Right forelimb (tissue), 1 donor: ENCODE data around the gene BCR.

Experiments used
- DNase-seq: peaks from one replicate; pipeline ENCODE4 v3.0.0-alpha.2; 2018

Gene BCR

DNA sequence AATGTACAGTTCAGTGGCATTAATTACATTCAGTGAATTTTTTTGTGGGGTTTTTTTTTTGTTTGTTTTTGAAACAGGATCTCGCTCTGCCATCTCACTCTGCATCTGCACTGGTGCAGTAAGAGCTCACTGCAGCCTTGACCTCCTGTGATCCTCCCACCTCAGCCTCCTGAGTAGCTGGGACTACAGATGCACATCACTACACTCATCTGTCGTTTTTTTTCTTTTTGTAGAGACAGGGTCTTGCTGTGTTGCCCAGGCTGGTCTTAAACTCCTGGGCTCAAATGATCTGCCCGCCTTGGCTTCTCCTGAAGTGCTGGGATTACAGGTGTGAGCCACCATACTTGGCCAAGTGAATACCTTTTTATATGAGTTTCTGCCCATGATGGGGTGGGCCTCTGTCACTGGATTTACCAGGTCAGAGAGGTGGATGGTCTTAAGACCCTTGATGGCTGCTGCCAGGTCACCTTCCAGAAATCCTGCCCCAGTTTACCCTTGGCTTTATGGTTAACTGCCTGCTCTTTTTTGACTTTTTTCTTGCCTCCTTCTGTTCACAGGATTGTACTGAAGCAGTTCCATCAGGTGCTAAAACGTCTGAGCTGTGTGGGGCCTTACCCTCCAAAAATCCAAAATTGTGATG, 22.6 kb downstream of the BCR start:
- no peak for DNase-seq

DNA sequence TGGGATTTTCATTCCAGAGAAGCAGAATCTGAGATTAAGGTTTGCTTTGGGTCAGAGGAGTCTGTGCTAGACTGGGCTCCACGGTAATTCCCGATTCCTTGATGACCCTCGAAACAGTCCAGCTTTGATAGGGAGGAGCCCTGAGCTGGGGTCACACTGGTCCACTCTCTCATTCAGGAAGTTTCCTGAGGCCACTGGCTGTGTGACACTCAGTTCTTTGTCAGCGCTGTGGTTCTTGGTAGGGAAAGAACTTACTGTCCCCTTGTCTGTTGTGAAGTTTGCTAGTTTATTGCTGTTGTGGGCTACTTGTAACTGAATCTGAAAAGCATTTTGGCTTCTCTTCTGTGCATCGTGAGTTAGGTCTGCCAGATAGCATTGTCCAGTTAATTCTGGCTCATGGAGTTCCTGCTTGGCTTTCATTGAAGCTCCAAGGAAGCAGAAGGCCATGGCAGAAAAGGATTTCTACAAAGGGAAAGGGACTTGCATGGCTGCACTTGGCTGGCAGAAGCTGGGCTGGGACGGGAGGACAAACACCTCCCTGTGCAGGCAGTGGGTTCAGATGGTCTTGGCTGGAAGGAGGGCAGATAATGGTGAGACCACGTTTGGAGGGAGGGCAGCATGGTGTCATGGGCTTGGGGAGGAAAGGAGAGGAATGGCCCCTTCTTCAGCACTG, 23.3 kb downstream of the BCR start:
- no peak for DNase-seq

DNA sequence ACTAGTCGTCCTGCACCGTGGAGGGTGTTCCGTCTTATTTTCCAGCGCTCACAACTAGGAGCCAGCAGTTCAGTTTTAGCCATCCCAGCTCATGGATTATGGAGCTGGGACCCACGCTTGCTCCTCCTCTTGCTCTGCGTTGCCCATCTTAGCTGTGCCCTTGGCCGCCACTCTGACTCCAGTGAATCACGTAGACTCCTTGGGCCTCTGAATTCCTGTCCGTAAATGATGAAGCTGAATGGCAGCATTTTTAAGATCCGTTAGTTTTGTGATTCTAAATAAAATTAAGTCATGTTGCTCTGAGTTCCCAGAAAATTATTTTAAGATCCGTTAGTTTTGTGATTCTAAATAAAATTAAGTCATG, 23.8 kb downstream of the BCR start:
- no peak for DNase-seq

DNA sequence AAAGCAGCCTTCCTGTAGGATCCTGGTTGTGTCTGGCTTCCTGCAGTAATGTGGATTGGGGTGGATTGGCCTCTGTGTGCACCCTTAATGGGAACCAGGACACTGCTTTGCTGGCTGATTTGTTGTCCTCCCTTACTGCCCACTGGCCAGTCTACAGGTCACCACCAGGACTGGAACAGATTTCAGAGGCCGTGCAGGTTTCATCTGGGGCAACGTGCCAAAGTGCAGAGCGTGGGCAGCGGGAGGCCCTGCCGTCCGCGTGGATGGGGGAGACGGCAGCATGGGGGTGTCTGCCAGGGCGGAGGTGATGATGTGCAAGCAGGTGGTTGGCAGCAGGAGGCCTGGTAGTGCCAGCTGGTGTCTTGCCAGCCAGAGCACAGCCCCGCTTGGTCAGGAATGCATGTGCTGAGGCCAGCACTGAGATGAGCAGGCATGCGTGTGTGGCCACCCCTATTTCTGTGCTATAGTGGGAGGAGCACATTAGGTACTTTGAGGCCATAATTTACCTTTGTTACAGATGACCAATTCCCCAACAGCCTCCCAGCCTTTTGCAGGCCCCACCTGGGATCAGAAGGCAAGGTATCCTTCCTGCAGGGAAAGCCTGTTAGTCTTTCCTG, 24.3 kb downstream of the BCR start:
- DNase-seq, result peak; percentile 71

DNA sequence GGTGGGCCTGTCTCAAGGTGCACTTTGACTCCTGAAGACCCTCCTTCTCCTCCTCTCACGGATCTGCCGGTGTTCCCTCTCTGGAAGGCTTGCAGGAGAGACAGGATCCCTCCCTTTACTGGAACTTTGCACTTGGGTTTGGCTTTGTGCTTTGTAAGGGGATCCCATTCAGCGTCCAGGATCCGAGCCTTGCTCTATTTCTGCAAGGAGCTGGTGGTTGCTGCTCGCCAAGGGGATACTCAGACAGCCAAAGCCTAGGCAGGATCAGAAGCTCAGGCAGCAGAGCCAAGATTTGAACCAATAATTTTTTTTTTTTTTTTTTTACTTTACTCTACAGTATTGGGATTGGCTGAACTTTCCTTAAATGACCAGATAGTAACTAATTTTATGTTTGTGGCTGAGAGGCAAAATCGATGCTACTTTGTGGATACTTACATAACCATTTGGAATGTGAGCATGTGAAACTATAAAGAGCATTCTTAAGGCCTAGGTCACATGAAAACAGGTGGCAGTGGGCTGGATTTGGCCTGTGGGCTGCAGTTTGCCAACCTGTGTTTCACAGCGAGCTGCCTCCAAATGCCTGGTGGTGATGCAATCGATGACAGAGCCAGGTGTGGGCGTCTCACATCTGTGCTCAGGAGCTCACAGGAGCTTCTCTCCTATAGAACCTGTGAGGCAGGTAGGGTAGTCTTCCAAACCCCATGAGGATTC, 25.2 kb downstream of the BCR start:
- peak; percentile 61 for DNase-seq

DNA sequence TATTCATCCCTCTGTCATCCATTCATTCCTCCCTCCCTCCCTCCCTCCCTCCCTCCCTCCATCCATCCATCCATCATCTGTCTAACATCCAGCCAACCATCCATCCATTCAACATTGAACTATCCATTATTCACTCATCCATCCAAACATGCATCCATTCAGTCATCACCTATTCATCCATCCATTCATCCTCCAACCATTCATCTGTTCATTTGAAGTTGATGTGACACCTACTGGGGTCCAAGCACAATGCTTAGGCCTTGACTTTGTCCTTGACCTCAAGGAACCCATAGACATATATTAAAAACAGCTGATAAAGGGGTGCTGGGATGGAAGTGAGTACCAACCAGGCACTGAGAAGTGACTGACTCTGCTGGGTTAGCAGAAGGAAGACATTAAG, 26.6 kb downstream of the BCR start:
- DNase-seq, result no peak

DNA sequence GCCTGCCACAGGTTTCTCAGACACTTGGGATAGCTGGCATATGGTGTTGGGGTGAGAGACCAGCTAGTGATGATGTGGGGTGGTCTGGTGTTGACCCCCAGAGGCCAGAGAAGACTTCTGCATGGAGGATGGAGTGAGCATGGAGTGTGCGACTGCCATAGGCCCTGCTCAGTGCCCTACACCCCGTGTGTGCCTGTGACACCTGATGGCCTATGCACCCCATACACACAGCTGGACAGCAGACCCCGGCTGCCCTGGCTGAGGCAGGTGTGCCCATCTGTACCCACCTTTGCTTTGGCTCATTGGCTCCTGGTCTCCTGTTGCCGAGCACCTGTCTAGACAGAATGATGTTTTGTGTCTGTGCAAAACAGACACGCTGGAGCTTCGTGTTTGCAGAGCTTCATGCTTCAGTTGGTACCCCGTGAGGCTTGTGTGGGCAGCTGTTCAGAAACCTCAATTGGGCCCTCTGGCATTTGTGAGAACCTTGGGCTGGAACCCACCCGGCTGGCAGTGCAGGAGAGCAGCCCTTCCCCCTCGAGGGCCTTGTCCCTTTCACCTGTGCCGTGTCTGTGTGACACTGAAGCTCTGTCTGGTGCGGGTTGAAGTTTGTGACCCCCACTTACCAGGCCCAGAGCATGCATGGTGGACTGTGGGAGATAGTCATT, 27.6 kb downstream of the BCR start:
- no peak for DNase-seq

DNA sequence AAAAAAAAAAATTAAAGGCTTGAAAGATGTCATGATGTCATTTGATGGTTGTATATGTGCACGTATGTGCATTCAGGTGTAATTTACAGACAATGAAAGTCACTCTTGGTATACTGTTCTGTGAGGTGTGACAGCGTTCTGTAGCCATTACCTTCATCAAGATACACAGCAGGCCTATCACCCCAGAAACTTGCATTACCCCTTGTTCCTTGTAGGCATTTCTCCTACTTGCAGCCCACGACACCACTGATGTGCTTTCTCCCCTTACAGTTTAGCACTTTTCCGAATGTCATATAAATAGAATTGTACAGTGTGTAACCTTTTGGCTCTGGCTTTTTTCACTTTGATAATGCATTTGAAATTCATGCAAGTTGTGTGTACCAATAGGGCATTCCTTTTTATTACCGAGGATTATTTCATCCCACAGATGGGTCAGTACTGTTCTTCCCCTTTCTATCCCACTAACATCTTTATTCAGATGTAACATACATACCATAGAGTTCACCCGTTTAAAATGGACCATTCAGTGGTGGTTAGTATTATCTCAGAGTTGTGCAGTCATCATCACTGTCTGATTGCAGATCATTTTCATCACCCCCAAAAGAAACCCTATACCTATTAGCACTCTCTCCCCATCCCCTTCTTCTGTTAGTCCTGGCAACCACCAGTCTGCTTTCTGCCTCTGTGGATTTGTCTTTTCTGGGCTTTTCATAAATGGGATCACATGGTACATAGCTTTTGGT, 30.3 kb downstream of the BCR start:
- DNase-seq, result no peak

DNA sequence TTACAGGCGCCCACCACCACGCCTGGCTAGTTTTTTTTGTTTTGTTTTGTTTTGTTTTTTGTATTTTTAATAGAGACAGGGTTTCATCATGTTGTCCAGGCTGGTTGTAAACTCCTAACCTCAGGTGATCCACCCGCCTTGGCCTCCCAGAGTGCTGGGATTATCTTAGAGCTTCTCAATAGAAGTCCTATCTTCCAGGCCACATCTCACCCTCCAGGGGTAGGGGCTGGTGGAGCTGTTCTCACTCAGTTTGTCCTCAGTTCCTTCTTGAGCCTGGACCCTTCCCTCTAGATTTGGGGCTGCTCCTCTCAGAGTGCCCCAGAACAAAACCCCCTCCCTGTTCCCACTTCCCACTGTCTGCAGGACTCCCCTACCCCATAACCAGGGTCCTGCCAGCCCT, 31.3 kb downstream of the BCR start:
- DNase-seq, result no peak

DNA sequence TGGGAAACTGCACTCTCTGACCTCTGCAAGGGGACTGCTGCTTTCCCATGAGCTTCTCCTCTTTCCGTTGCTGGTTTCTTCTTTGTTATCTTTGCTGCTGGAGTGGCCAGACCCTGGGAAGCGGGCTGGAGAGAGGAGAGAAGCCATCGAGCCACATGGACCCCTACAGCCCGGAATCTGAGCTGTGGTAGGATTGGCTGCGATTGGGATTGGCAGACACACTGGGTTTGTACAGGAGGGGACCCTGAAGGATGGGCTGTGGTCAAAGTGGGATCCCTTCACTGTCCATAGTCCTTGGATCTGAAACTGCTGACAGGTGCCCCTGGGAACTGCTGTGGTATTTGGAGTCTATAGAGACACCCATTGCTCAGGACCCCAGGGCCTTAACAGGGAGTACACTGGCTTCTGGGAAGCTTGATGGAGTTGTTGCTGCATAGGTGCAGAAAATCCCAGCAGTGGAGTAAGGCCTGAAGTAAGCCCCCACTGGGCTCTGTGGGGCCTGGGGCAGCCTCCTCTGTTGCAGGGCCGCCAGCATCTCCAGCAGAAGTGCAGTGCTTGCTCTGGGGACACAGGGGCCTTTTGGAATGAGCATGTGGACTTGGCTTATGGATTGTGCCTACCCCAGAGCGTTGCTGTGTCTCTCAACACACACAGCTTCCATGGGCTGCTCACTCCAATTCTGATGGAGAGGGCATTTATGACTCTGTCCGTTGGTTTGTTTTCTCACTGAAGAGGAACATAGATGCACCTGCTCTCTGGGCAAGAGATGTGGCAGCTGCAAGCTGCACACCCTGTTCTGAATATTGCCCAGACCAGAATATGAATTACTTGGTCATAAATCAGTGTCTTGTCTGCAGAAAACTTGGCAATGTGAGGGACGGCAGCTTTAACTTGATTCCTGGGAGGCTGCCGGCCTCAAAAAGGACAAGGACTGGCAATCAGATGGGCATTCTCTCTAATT, 32.0 kb downstream of the BCR start:
- DNase-seq, result no peak

DNA sequence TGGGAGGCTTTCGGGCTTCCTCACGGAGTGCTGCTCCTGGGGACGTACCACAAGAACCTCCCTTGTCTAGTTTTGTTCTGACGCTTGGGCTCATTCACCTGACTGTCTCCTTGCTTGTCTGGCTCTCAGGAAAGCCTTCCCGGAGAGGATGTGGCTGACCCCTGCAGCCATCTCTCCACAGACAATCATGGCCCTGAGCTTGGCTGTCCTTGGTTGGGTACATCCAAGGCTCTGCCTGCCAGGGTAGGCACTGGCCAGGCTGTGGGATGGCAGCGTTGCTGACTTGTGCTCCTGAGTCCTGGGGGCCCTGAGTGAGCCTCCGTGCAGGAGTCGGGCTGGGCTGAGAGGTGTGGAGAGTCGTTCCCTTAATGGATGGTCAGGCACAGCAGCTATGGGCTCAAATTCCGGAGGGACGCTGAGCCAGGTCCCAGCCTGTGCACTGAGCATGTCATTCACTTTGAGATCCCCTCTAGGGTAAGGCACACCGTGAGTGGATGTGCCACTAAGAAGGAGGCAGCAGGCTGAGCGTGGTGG, 32.8 kb downstream of the BCR start:
- no peak for DNase-seq

DNA sequence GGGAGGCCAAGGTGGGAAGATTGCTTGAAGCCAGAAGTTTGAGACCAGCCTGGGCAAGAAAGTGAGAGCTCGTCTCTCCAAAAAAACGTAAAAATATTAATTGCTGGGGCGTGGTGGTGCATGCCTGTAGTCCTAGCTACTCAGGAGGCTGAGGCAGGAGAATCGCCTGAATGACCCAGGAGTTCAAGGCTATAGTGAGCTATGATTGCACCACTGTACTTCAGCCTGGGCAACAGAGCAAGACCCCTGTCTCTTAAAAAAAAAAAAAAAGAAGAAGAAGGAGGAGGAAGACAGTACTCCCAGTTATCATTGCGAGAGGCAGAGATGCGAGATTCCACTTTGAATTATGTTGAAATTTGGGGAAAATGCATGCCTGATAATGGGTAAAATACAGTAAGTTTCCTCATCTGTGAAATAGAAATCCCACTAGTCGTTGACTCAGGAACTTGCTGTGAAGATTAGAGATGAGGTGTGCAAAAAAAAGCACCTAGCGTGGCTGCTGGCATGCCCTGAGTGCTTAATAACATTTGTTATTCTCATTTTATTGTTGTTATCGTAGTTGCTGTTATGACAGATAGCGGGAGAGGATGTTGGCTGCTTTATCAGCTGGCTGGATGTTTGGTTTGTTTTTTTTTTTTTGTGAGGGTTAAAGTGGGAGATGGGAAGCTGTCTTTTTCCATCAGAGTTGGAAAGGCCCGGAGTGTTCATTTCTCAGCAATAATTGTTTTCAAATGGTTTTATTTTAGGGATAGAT, 33.4 kb downstream of the BCR start:
- DNase-seq, result no peak

DNA sequence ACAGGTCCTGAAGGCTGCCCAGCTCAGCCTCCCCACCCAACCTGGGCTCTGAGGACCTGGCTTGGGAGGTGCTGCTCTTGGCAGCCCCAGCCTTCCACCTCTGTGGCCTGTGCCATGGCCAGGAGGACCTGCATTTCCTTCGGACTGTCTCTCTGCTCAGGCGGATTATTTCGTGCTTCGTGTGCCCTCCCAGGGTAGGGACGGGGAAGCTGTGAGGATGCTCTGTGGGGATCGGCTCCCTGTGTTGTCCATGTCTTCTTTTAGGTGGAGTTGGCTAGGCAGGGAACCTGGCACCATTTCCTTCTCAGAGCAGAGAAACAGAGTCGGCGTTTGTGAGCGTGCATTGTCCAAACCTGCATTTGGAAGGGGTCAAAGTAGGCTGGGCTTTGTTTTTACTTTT, 34.1 kb downstream of the BCR start:
- DNase-seq, result no peak

DNA sequence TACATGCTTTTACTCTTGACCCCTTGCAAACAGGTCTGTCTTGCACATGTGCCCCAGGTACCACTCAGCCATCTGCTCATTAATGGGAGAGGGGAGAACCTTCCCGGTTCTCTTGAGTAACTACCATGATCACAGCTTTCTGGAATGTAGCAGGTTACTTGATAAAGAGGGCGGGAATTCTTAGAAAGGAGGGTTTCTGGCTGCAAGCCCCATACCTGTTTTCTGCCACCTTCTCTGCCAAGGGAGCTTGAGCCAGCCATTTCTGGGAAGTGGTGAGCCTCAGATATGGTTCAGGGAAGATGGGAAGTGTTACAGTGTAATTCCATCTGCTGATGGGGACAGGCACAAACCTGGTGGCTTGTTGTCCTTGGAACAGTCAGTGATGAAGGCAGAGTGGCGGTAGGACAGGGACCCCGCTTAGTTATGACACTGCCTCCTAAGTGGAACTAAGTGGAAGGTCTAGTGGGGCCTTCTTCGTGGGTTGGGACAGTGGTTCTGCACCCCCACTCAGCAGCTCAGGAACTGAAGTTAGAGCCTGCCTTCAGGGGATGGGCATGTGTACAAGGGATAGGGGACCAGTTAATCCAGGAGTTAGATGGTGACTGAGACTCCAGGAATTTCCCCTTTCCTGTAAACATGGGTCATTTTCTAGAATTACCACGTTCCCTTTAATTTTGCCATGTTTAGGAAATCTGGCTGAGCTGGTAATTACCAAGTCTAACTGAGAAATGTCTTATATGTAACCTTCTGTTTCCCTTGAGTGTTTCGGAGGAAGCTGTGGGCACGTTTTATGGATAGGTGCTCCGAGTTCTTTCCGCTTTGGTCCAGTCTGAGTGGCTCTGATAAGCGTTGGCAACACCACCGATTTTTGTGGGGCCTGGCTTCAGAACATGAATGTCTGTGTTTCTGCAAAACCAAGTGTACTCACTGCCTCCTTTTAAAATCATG, 35.3 kb downstream of the BCR start:
- no peak for DNase-seq

DNA sequence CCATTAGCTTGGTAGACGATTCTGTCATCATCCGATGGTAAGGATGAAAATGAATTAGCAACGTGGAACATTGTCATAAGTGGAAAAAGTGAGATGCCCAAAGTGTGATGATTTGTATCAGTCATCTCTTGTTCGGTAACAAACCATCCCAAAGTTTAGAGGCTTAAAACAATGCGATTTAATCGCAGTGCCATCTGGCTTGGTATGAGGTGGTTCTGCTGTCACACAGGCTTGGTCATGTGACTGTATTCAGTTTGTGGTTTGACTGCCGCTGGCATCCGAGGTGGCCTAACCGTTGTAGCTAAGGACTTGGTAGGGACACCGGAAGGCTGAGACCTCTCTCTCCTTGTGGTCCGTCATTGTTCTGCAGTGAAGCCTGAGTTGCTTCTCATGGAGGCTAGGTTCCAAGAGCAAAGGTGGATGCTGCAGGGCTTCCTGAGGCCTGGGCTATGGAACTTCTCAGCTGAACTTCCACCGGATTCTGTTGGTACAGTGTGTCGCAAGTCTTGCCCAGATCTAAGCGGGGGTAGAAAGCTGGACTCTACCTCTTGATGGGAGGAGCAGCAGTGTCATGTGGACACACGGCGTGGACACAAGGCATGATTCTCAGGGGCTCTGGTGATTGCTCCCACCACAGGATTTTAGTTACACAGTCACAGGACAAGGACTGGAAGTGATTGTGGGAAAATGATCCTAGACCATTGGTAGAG, 36.3 kb downstream of the BCR start:
- no peak for DNase-seq

DNA sequence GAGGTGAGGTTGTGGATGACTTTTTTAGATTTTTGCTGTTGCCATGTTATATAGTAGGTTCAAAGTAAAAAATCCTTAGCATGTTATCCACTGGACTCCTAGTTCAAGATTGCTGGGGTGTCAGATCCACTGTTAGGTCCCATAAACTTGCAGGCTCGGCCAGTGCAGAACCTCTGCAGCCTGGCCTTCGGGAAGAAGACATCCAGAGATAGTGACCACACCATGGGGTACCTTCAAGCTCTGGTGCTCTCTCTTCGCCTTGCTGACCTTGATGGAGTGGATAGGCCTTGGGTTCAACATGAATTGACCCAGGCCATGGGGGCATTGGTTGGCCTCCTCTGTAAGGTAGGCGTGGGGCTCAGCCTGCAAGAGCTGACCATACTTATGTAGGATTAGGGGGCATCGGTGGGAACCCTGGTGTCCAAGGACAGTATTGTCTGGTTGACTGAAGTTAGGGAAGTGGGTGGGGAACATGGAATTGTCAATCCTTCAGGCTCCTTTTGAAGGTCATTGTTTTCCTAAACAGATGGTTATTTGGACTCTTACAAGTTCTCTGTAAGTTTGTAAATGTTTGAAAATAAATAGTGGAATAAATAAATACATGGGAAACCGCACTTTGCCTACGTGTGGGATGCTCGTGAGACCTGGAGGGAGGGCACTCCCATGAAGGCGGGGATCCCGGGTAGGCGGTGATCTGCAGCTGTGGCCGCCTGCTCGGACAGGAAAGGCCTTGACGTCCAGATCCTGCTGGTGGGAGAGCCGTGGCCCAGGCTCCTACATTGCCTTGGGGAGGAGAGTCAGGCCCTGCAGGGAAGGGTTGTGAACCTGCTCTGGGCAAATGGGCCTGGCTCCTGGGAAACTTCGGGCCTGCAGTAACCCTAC, 37.1 kb downstream of the BCR start:
- no peak for DNase-seq
